ENCODE results near the gene MIEN1. TPM values are rescaled to one million over a fixed set of nuclear protein-coding genes. Genes with fewer than 3 reads are reported as not detected.
A peak's percentile ranks its signal among the peaks of the same experiment; 100 is the strongest.

Gene MIEN1
- polyA plus RNA-seq, 2 of the 4 experiments (the other 2 are of a cell fraction), result 63.9 to 85.5 TPM

DNA sequence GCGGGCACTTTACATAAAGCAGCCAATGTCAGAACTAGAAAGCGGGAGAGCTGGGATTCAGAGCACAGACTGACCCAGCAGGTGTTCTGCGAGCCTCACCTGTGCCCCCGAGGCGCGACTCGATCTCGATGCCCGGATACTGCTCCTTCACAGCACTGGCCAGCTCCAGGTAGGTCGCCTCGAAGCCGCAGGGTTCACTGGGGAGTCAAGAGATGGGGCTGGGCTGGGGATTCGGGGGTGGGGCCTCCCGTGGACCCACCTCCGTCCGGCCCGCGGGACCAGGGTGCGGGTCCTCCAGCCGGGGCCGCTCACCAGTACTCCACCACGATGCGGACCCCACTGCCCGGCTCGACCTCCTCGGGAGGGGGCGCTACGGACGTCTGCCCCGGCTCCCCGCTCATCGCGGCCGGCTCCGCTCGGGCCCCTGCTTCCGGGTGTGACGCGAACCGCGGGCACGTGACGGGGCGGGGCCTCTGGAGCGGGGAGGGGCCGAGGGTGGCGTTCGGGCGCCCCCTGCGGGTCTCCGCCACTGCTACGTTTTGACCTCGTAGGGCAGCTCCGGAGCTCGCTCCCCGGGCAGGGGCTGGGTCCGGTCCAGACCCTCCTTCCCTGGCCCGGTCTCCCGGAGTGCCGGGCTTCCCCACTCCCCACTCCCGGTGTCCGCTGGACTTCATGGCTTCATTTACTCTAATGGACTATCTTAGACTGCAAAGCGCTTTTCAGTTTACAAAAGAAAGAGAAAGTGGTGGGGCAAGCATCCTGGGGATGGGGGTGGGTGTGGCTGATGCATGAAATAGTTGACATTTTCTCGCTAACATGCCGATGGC lies at the start of gene MIEN1 (continued):
- no peak for TF ChIP-seq ZSCAN20 (CRISPR knock-in tag; IDR thresholded peaks at IDR 0.05)
- peak; percentile 90 for TF ChIP-seq SMC3 (IDR thresholded peaks at IDR 0.05)
- TF ChIP-seq CEBPB (IDR thresholded peaks at IDR 0.05), result no peak

DNA sequence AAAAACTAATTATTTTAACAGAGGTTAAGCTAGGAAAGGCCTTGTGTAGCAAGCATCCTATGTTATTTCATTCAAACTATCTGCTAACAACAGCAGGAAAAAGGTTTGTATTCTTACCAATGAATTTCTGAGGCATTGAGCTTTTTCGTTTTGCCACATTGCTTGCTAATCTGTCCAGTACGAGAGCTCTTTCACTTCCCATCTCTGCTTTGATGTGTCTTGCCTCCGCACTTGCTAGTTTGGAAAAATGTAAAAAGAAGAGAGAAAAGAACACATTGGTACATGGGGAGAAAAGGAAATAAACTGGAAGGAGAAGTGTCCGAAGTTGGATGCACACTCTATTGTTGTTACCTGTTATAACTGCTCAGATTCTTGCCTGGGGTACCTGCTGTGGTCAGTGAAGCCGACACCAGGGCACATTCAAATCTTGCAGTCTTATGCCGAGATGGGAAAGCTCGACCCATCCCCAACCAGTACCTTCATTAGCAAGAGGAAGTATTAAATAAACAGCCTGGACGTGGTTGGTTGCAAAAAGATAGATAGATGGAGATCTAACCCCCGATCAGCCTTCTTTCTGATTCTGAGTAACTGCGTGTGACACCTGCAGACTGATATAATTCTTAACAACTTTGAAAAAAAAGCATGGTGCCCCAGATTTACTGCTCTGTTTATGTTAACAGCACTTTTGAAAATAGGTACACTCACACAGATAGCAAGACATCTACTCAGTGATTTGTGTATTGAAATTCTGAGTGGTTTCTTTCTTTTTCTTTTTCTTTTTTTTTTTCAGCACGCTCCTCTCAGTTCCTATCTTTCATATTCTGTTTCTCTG lies 47.4 kb upstream of the MIEN1 start:
- Histone ChIP-seq H3K4me1 (no peaks in the 10 kb centered on the region), H3K9me3 (no peaks in the 10 kb centered on the region), H3K4me2 (no peak overlapping the region), H3K27ac (no peak overlapping the region), H3K4me3 (no peak overlapping the region)
- ChIA-PET POLR2A (no interaction called here), CTCF (interaction anchor here (0.7 to 1.9 kb wide), 3 partner anchors 8 to 494 kb away, joined by 3 to 6 read pairs (median 3); no protein-coding TSS in a partner anchor)
- peak; percentile 82 for FAIRE-seq
- TF ChIP-seq RNF2 (IDR thresholded peaks at IDR 0.05; ENCODE audit: borderline replicate concordance, low read depth), result no peak
- no peak for TF ChIP-seq RCOR1 (IDR thresholded peaks at IDR 0.05; ENCODE audit: low read depth, low read length)
- no peak for TF ChIP-seq MYC (IDR thresholded peaks at IDR 0.05; ENCODE audit: borderline replicate concordance, low read length)
- no peak for TF ChIP-seq NPAS2 (CRISPR knock-in tag; IDR thresholded peaks at IDR 0.05; ENCODE audit: borderline replicate concordance)
- TF ChIP-seq, protein P1, sequence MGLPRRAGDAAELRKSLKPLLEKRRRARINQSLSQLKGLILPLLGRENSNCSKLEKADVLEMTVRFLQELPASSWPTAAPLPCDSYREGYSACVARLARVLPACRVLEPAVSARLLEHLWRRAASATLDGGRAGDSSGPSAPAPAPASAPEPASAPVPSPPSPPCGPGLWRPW (IDR thresholded peaks at IDR 0.05), result no peak
- TF ChIP-seq ZNF302 (CRISPR knock-in tag; IDR thresholded peaks at IDR 0.05), result no peak
- TF ChIP-seq, protein P2, sequence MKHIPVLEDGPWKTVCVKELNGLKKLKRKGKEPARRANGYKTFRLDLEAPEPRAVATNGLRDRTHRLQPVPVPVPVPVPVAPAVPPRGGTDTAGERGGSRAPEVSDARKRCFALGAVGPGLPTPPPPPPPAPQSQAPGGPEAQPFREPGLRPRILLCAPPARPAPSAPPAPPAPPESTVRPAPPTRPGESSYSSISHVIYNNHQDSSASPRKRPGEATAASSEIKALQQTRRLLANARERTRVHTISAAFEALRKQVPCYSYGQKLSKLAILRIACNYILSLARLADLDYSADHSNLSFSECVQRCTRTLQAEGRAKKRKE (CRISPR knock-in tag; IDR thresholded peaks at IDR 0.05; ENCODE audit: low read depth), result no peak
- TF ChIP-seq CEBPB (IDR thresholded peaks at IDR 0.05), result no peak
- no peak for TF ChIP-seq HEYL (CRISPR knock-in tag; IDR thresholded peaks at IDR 0.05)
- TF ChIP-seq, protein P3, sequence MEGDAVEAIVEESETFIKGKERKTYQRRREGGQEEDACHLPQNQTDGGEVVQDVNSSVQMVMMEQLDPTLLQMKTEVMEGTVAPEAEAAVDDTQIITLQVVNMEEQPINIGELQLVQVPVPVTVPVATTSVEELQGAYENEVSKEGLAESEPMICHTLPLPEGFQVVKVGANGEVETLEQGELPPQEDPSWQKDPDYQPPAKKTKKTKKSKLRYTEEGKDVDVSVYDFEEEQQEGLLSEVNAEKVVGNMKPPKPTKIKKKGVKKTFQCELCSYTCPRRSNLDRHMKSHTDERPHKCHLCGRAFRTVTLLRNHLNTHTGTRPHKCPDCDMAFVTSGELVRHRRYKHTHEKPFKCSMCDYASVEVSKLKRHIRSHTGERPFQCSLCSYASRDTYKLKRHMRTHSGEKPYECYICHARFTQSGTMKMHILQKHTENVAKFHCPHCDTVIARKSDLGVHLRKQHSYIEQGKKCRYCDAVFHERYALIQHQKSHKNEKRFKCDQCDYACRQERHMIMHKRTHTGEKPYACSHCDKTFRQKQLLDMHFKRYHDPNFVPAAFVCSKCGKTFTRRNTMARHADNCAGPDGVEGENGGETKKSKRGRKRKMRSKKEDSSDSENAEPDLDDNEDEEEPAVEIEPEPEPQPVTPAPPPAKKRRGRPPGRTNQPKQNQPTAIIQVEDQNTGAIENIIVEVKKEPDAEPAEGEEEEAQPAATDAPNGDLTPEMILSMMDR (IDR thresholded peaks at IDR 0.05), result no peak
- TF ChIP-seq, protein P4, sequence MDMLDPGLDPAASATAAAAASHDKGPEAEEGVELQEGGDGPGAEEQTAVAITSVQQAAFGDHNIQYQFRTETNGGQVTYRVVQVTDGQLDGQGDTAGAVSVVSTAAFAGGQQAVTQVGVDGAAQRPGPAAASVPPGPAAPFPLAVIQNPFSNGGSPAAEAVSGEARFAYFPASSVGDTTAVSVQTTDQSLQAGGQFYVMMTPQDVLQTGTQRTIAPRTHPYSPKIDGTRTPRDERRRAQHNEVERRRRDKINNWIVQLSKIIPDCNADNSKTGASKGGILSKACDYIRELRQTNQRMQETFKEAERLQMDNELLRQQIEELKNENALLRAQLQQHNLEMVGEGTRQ (IDR thresholded peaks at IDR 0.05), result no peak
- no peak for TF ChIP-seq FOSL2 (IDR thresholded peaks at IDR 0.05)
- no peak for TF ChIP-seq FOSL2 (CRISPR knock-in tag; IDR thresholded peaks at IDR 0.05)
- no peak for TF ChIP-seq EHMT2 (IDR thresholded peaks at IDR 0.05; ENCODE audit: low read depth)
- no peak for TF ChIP-seq FOXS1 (CRISPR knock-in tag; IDR thresholded peaks at IDR 0.05)
- TF ChIP-seq CBX2 (IDR thresholded peaks at IDR 0.05; ENCODE audit: borderline replicate concordance, low read depth), result no peak
- TF ChIP-seq, protein P5, sequence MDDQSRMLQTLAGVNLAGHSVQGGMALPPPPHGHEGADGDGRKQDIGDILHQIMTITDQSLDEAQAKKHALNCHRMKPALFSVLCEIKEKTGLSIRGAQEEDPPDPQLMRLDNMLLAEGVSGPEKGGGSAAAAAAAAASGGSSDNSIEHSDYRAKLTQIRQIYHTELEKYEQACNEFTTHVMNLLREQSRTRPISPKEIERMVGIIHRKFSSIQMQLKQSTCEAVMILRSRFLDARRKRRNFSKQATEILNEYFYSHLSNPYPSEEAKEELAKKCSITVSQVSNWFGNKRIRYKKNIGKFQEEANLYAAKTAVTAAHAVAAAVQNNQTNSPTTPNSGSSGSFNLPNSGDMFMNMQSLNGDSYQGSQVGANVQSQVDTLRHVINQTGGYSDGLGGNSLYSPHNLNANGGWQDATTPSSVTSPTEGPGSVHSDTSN (IDR thresholded peaks at IDR 0.05), result no peak
- TF ChIP-seq RFX5 (IDR thresholded peaks at IDR 0.05), result no peak
- TF ChIP-seq, protein P6, sequence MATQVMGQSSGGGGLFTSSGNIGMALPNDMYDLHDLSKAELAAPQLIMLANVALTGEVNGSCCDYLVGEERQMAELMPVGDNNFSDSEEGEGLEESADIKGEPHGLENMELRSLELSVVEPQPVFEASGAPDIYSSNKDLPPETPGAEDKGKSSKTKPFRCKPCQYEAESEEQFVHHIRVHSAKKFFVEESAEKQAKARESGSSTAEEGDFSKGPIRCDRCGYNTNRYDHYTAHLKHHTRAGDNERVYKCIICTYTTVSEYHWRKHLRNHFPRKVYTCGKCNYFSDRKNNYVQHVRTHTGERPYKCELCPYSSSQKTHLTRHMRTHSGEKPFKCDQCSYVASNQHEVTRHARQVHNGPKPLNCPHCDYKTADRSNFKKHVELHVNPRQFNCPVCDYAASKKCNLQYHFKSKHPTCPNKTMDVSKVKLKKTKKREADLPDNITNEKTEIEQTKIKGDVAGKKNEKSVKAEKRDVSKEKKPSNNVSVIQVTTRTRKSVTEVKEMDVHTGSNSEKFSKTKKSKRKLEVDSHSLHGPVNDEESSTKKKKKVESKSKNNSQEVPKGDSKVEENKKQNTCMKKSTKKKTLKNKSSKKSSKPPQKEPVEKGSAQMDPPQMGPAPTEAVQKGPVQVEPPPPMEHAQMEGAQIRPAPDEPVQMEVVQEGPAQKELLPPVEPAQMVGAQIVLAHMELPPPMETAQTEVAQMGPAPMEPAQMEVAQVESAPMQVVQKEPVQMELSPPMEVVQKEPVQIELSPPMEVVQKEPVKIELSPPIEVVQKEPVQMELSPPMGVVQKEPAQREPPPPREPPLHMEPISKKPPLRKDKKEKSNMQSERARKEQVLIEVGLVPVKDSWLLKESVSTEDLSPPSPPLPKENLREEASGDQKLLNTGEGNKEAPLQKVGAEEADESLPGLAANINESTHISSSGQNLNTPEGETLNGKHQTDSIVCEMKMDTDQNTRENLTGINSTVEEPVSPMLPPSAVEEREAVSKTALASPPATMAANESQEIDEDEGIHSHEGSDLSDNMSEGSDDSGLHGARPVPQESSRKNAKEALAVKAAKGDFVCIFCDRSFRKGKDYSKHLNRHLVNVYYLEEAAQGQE (IDR thresholded peaks at IDR 0.05), result no peak
- no peak for TF ChIP-seq NR3C1 (IDR thresholded peaks at IDR 0.05)
- WGBS (ENCODE audit: missing lambda C conversion rate), result 39% methylated on average over 11 of the region's 11 CpGs
- no peak for ATAC-seq
- DNase-seq (ENCODE audit: low read depth in 1 of 2, low spot score in 1 of 2), result no peak

All from A549 (cell line).